Tibial artery (tissue), 4 donors: ENCODE data around the gene ABCC3.
"Not testable (repeated sequence)": the region's sequence is repeated elsewhere in the genome, so short reads cannot be mapped to it uniquely, and the experiment has no call there.

Source experiments
- DNase-seq, 2 donors: peaks; one replicate each; pipeline ENCODE4 v3.0.0-alpha.2; 2019
- H3K27ac ChIP-seq, 2 donors: fragments of 200-600 bp; sonication (generic) in 1 of 2; 1 replicate in 1 of 2; 2 replicates in 1 of 2; pipeline ENCODE4 v1.5.1; 2018 to 2019; ENCODE audit warnings: mild to moderate bottlenecking in 1 of 2
- H3K27me3 ChIP-seq, 2 donors: fragments of 200-600 bp; sonication (generic) in 1 of 2; one replicate each; pipeline versions ENCODE4 v1.5.1 to v1.6.0; 2016 to 2019
- H3K36me3 ChIP-seq, 3 donors: fragments of 200-600 bp; sonication (generic) in 2 of 3; one replicate each; pipeline ENCODE4 v1.5.1; 2016 to 2019; ENCODE audit warnings: mild to moderate bottlenecking in 2 of 3
- H3K4me1 ChIP-seq, 4 donors: fragments of 200-600 bp; sonication (generic) in 2 of 4; 1 replicate in 3 of 4; 2 replicates in 1 of 4; pipeline ENCODE4 v1.5.1; 2016 to 2019
- H3K4me3 ChIP-seq, 2 donors: fragments of 200-600 bp; sonication (generic) in 1 of 2; 1 replicate in 1 of 2; 2 replicates in 1 of 2; pipeline ENCODE4 v1.5.1; 2018 to 2019; ENCODE audit warnings: mild to moderate bottlenecking in 2 of 2
- H3K9me3 ChIP-seq, 3 donors: fragments of 200-600 bp; sonication (generic) in 1 of 3; one replicate each; pipeline ENCODE4 v1.5.1; 2016 to 2019
- CTCF ChIP-seq, 2 experiments: fragments of 200-600 bp in 1 of 2; fragments of 450-650 bp in 1 of 2; IDR thresholded peaks; one replicate each; pipeline ENCODE4 v1.5.1; 2017 to 2019; ENCODE audit warnings: antibody characterized with exemption in 2 of 2, mild to moderate bottlenecking in 1 of 2, moderate library complexity in 1 of 2
- intact Hi-C: fragments of 100-400 bp; cut with DNase I; formaldehyde crosslinking; loops from one replicate; pipeline ENCODE4 v1.15.0; 2023; ENCODE audit warnings: low total_unique reads

The ABCC3 gene

GRCh38 chr17:50719924-50720794 lies 85.5 kb downstream of the ABCC3 start:
- intact Hi-C loops, result no loop called here
- H3K27ac ChIP-seq, result peak overlapping the region; percentile 87 to 97
- TF ChIP-seq CTCF (IDR thresholded peaks at IDR 0.05), result peak in 1 of 2 experiments; percentile 2
- peak overlapping the region; percentile 61 to 88 for H3K4me3 ChIP-seq
- H3K27me3 ChIP-seq, result no peaks in the 10 kb centered on the region
- no peak for DNase-seq
- H3K36me3 ChIP-seq, result no peaks in the 10 kb centered on the region
- peaks cover 3 to 50% (median 35%) of the 10 kb centered on the region in 4 donors for H3K4me1 ChIP-seq
- no peaks in the 10 kb centered on the region for H3K9me3 ChIP-seq

- Histone ChIP-seq H3K27ac (peak overlapping the region; percentile 87 to 97), H3K27me3 (no peaks in the 10 kb centered on the region), H3K4me3 (peak overlapping the region; percentile 61 to 88), H3K4me1 (peaks cover 3 to 62% (median 38%) of the 10 kb centered on the region in 4 donors), H3K36me3 (no peaks in the 10 kb centered on the region), H3K9me3 (no peaks in the 10 kb centered on the region)
- no peak for DNase-seq
- intact Hi-C loops, result no loop called here
- no peak for TF ChIP-seq CTCF (IDR thresholded peaks at IDR 0.05)
Measured at GRCh38 chr17:50721194-50722010, 86.7 kb downstream of the ABCC3 start.

- H3K9me3 ChIP-seq, result no peaks in the 10 kb centered on the region
- DNase-seq, result no peak
- H3K27me3 ChIP-seq, result no peaks in the 10 kb centered on the region
- intact Hi-C loops, result no loop called here
- TF ChIP-seq CTCF (IDR thresholded peaks at IDR 0.05), result no peak
- H3K4me1 ChIP-seq, result peaks cover 3 to 76% (median 50%) of the 10 kb centered on the region in 4 donors
- H3K27ac ChIP-seq, result no peak overlapping the region
- no peak overlapping the region for H3K4me3 ChIP-seq
- H3K36me3 ChIP-seq, result no peaks in the 10 kb centered on the region
Measured at GRCh38 chr17:50722746-50723145, 88.1 kb downstream of the ABCC3 start.

GRCh38 chr17:50724622-50725021 lies 89.9 kb downstream of the ABCC3 start:
- H3K27me3 ChIP-seq, DNase-seq, H3K36me3 ChIP-seq, intact Hi-C loops, H3K9me3 ChIP-seq, H3K4me3 ChIP-seq, H3K27ac ChIP-seq: not testable (repeated sequence)
- peaks cover 3 to 90% (median 57%) of the 10 kb centered on the region in 4 donors for H3K4me1 ChIP-seq

GRCh38 chr17:50725769-50726655 lies 91.3 kb downstream of the ABCC3 start:
- intact Hi-C loops, result no loop called here
- H3K4me1 ChIP-seq, result peaks cover 3 to 100% (median 63%) of the 10 kb centered on the region in 4 donors
- H3K36me3 ChIP-seq, result no peaks in the 10 kb centered on the region

More at GRCh38 chr17:50725769-50726655, 91.3 kb downstream of the ABCC3 start:
- H3K27ac ChIP-seq, result no peak overlapping the region
- TF ChIP-seq CTCF (IDR thresholded peaks at IDR 0.05), result no peak
- no peak overlapping the region for H3K4me3 ChIP-seq
- no peaks in the 10 kb centered on the region for H3K9me3 ChIP-seq
- H3K27me3 ChIP-seq, result no peaks in the 10 kb centered on the region
- no peak for DNase-seq
